Adipocyte (in vitro differentiated cells): ENCODE results near the gene FBXO44.

Experiments
- DNase-seq: peaks from one replicate; pipeline ENCODE4 v3.0.0-alpha.2; 2015; ENCODE audit warnings: low read depth
- H3K27me3 ChIP-seq: replicated peaks from 2 replicates; pipeline ENCODE4 v1.7.0; 2013; ENCODE audit warnings: mild to moderate bottlenecking, low read length, moderate library complexity; ENCODE audit not compliant: control insufficient read depth, insufficient read depth
- H3K36me3 ChIP-seq: 2 replicates; pipeline ENCODE4 v1.7.0; 2013; ENCODE audit warnings: low read length, mild to moderate bottlenecking, moderate library complexity; ENCODE audit not compliant: control insufficient read depth, insufficient read depth, severe bottlenecking
- H3K4me1 ChIP-seq: 2 replicates; pipeline ENCODE4 v1.7.0; 2013; ENCODE audit warnings: mild to moderate bottlenecking, low read length, moderate library complexity; ENCODE audit not compliant: control insufficient read depth, insufficient read depth
- H3K4me3 ChIP-seq: 2 replicates; pipeline ENCODE4 v1.7.0; 2013; ENCODE audit warnings: mild to moderate bottlenecking, low read length, moderate library complexity
- H3K9ac ChIP-seq: 2 replicates; pipeline ENCODE4 v1.7.0; 2013; ENCODE audit warnings: mild to moderate bottlenecking, low read length, moderate library complexity
- H3K9me3 ChIP-seq: 2 replicates; pipeline ENCODE4 v1.7.0; 2013; ENCODE audit warnings: mild to moderate bottlenecking, low read length, moderate library complexity; ENCODE audit not compliant: control insufficient read depth

FBXO44 gene

GRCh38 chr1:11693024-11693590 is 38.4 kb downstream of the FBXO44 start:
- H3K9ac ChIP-seq: no peak overlapping the region
- H3K27me3 ChIP-seq: peaks cover 54% of the 10 kb centered on the region
- DNase-seq: peak; percentile 64
- H3K9me3 ChIP-seq: no peaks in the 10 kb centered on the region
- no peak overlapping the region for H3K4me3 ChIP-seq
- H3K4me1 ChIP-seq: peaks cover 4% of the 10 kb centered on the region
- no peaks in the 10 kb centered on the region for H3K36me3 ChIP-seq

- DNase-seq: no peak
- no peaks in the 10 kb centered on the region for H3K9me3 ChIP-seq
- no peak overlapping the region for H3K4me3 ChIP-seq
- H3K36me3 ChIP-seq: no peaks in the 10 kb centered on the region
- H3K27me3 ChIP-seq: peaks cover 56% of the 10 kb centered on the region
- H3K9ac ChIP-seq: no peak overlapping the region
- H3K4me1 ChIP-seq: peaks cover 4% of the 10 kb centered on the region
These were observed 39.2 kb downstream of the FBXO44 start for GRCh38 chr1:11693917-11694316.

GRCh38 chr1:11695861-11696260 is 41.2 kb downstream of the FBXO44 start:
- no peak for DNase-seq
- no peak overlapping the region for H3K9ac ChIP-seq
- peaks cover 4% of the 10 kb centered on the region for H3K4me1 ChIP-seq
- no peaks in the 10 kb centered on the region for H3K9me3 ChIP-seq
- H3K4me3 ChIP-seq: no peak overlapping the region
- H3K27me3 ChIP-seq: peaks cover 51% of the 10 kb centered on the region
- no peaks in the 10 kb centered on the region for H3K36me3 ChIP-seq

- DNase-seq: no peak
These were observed 42.7 kb downstream of the FBXO44 start for GRCh38 chr1:11697188-11697892.

GRCh38 chr1:11697893-11698210 is 43.2 kb downstream of the FBXO44 start:
- no peak overlapping the region for H3K4me3 ChIP-seq
- H3K27me3 ChIP-seq: peaks cover 66% of the 10 kb centered on the region
- H3K9ac ChIP-seq: no peak overlapping the region
- no peaks in the 10 kb centered on the region for H3K36me3 ChIP-seq
- no peaks in the 10 kb centered on the region for H3K9me3 ChIP-seq
- peaks cover 4% of the 10 kb centered on the region for H3K4me1 ChIP-seq
- no peak for DNase-seq

More at GRCh38 chr1:11697188-11697892, 42.7 kb downstream of the FBXO44 start:
- Histone ChIP-seq H3K9me3 (no peaks in the 10 kb centered on the region), H3K4me3 (no peak overlapping the region), H3K9ac (no peak overlapping the region), H3K27me3 (peaks cover 61% of the 10 kb centered on the region), H3K36me3 (no peaks in the 10 kb centered on the region), H3K4me1 (peaks cover 4% of the 10 kb centered on the region)

- Histone ChIP-seq H3K9ac (no peak overlapping the region), H3K36me3 (no peaks in the 10 kb centered on the region), H3K27me3 (peaks cover 81% of the 10 kb centered on the region), H3K9me3 (no peaks in the 10 kb centered on the region), H3K4me1 (no peaks in the 10 kb centered on the region), H3K4me3 (no peak overlapping the region)
- DNase-seq: no peak
These were observed 46.2 kb downstream of the FBXO44 start for GRCh38 chr1:11700601-11701467.

- Histone ChIP-seq H3K9me3 (no peaks in the 10 kb centered on the region), H3K4me3 (no peak overlapping the region), H3K9ac (no peak overlapping the region), H3K27me3 (peaks cover 84% of the 10 kb centered on the region), H3K4me1 (no peaks in the 10 kb centered on the region), H3K36me3 (no peaks in the 10 kb centered on the region)
- DNase-seq: peak; percentile 35
These were observed 46.9 kb downstream of the FBXO44 start for GRCh38 chr1:11701551-11701961.

- H3K4me3 ChIP-seq: no peak overlapping the region
- H3K9me3 ChIP-seq: no peaks in the 10 kb centered on the region
- DNase-seq: no peak
- H3K4me1 ChIP-seq: no peaks in the 10 kb centered on the region
- peaks cover 84% of the 10 kb centered on the region for H3K27me3 ChIP-seq
- no peaks in the 10 kb centered on the region for H3K36me3 ChIP-seq
- H3K9ac ChIP-seq: no peak overlapping the region
These were observed 47.5 kb downstream of the FBXO44 start for GRCh38 chr1:11701981-11702803.

- no peaks in the 10 kb centered on the region for H3K9me3 ChIP-seq
- H3K36me3 ChIP-seq: no peaks in the 10 kb centered on the region
- H3K27me3 ChIP-seq: peaks cover 82% of the 10 kb centered on the region
- H3K9ac ChIP-seq: no peak overlapping the region
- no peaks in the 10 kb centered on the region for H3K4me1 ChIP-seq
- H3K4me3 ChIP-seq: no peak overlapping the region
- DNase-seq: no peak
These were observed 48.9 kb downstream of the FBXO44 start for GRCh38 chr1:11703357-11704193.

GRCh38 chr1:11704194-11704529 is 49.5 kb downstream of the FBXO44 start:
- no peak for DNase-seq
- Histone ChIP-seq H3K9ac (no peak overlapping the region), H3K4me3 (no peak overlapping the region), H3K27me3 (peaks cover 82% of the 10 kb centered on the region), H3K9me3 (no peaks in the 10 kb centered on the region), H3K36me3 (no peaks in the 10 kb centered on the region), H3K4me1 (no peaks in the 10 kb centered on the region)
